ENCODE results near the gene NAALAD2. TPM values are rescaled to one million over a fixed set of nuclear protein-coding genes. Genes with fewer than 3 reads are reported as not detected.
A peak's percentile ranks its signal among the peaks of the same experiment; 100 is the strongest.

Gene NAALAD2
- total RNA-seq, 1 donor from 2014 or later, result not detected

DNA sequence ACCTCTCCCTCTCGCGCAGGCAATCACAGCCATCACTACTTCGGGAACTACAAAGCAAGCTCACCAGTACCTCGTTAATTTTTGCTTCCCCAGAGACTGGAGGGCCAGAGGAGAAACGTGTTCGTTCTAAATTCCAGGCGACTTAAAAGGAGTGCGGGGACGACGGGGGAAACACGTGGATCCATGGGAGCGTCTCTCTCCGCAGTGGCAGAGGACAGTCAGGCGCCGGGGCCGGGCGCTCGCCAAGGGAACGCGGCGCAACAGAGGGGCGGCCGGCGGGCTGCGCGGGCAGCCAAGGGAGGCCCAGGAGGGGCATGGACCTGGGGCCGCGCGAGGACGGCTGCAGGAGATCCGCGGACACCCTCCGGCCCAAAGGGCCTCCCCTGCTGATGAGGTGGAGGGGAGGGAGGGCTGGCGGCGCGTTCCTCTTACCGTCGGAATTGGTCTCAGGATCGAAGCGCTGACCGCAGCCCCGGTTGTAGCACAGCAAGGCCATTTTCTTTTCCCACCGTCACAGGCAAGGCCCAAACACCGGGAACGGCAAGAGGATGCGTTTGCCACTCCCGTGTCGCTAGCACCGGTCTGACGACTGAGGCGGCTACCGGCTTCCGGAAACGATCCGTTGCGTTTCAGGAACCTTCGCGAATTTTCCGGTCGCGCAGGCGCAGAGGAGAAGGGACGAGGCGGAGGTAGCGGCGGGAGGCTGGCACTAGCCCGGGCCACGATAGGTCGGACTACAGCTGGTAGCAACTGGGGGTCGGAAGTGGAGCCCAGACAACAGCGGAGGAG lies 88.2 kb downstream of the NAALAD2 start, which contains the start of gene CHORDC1:
Gene CHORDC1 (minus strand): TSS at position 591 of the 789 bp plus-strand sequence. CDS start 95 bp downstream, at position 496.
- H3K36me3 ChIP-seq, result no peaks in the 10 kb centered on the region
- no peaks in the 10 kb centered on the region for H3K27me3 ChIP-seq
- H3K9me3 ChIP-seq, result no peaks in the 10 kb centered on the region
- H3K27ac ChIP-seq, result peak within 1 kb of the TSS; percentile 91 to 95
- intact Hi-C loops (cut with DNase I), result no loop called here
- TF ChIP-seq, protein P1, sequence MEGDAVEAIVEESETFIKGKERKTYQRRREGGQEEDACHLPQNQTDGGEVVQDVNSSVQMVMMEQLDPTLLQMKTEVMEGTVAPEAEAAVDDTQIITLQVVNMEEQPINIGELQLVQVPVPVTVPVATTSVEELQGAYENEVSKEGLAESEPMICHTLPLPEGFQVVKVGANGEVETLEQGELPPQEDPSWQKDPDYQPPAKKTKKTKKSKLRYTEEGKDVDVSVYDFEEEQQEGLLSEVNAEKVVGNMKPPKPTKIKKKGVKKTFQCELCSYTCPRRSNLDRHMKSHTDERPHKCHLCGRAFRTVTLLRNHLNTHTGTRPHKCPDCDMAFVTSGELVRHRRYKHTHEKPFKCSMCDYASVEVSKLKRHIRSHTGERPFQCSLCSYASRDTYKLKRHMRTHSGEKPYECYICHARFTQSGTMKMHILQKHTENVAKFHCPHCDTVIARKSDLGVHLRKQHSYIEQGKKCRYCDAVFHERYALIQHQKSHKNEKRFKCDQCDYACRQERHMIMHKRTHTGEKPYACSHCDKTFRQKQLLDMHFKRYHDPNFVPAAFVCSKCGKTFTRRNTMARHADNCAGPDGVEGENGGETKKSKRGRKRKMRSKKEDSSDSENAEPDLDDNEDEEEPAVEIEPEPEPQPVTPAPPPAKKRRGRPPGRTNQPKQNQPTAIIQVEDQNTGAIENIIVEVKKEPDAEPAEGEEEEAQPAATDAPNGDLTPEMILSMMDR (IDR thresholded peaks at IDR 0.05), result no peak
- DNase-seq (ENCODE audit: low spot score in 2 of 2), result peak; percentile 61 to 92
- H3K4me1 ChIP-seq, result peaks cover 3 to 11% of the 10 kb centered on the region in 2 donors
- peak within 1 kb of the TSS; percentile 81 to 96 for H3K4me3 ChIP-seq

DNA sequence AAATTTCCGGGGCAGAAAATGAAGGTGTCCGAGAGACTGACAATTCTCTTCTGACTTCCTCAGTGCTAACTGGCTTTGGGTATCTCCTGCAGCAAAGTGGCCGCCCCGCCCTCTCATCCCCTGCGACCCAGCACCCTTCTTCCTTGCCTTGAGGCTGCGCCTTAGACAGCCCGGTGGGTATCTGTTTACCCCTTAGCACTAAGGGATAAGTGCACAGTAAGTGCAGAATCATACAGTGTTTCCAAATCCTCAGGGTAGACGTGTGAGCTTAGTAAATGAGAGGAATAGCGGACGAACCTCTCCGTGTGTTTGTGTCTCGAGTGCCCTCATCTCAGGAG lies 88.8 kb downstream of the NAALAD2 start:
- peak overlapping the region; percentile 81 to 96 for H3K4me3 ChIP-seq
- no peaks in the 10 kb centered on the region for H3K9me3 ChIP-seq
- TF ChIP-seq, protein P1 (IDR thresholded peaks at IDR 0.05), result no peak
- H3K4me1 ChIP-seq, result peaks cover 3 to 11% of the 10 kb centered on the region in 2 donors
- intact Hi-C loops (cut with DNase I), result no loop called here
- DNase-seq (ENCODE audit: low spot score in 2 of 2), result no peak
- H3K36me3 ChIP-seq, result no peaks in the 10 kb centered on the region
- H3K27me3 ChIP-seq, result no peaks in the 10 kb centered on the region
- peak overlapping the region; percentile 91 to 95 for H3K27ac ChIP-seq

DNA sequence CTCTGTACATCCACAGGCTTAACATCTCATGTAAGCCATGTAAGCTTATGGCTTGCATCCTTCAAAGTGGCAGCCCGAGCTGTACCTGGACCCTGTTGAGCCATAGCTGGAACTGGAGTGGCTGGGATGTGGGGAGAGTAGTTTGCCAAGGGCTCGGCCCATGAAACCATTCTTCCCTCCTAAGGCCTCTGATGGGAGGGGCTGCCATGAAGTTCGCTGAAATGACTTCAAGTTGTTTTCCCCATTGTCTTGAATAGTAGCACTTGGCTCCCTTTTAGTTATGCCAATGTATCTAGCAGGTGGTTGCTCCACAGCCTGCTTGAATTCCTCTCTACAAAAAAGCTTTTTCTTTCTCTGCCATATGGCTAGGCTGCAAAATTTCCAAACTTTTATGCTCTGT lies 93.6 kb downstream of the NAALAD2 start:
- DNase-seq (ENCODE audit: low spot score in 2 of 2), result no peak
- no peaks in the 10 kb centered on the region for H3K4me1 ChIP-seq
- TF ChIP-seq, protein P1 (IDR thresholded peaks at IDR 0.05), result no peak
- no peaks in the 10 kb centered on the region for H3K27me3 ChIP-seq
- H3K9me3 ChIP-seq, result no peaks in the 10 kb centered on the region
- intact Hi-C loops (cut with DNase I), result no loop called here
- no peaks in the 10 kb centered on the region for H3K36me3 ChIP-seq
- H3K27ac ChIP-seq, result no peak overlapping the region
- H3K4me3 ChIP-seq, result no peak overlapping the region

DNA sequence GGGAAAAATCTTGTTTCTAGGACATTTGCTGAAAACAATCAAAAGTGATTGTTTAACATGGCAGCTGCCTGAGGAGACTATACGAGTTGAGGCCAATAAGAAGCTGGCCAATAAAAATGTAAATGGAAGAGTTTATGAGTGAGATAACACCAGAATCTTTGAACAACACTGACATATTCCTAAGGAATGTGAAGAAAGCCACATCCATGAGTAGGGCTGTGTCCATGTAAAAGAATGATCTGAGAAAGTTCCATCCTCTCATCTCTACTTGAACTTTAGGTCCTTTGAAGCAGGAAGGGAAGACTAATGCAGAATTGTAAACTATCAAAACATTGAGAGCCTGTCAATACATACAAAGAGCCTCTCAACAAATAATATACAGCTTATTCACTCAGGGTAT lies 95.3 kb downstream of the NAALAD2 start:
- no peaks in the 10 kb centered on the region for H3K4me1 ChIP-seq
- DNase-seq (ENCODE audit: low spot score in 2 of 2), result no peak
- no peaks in the 10 kb centered on the region for H3K9me3 ChIP-seq
- H3K27me3 ChIP-seq, result no peaks in the 10 kb centered on the region
- H3K27ac ChIP-seq, result no peak overlapping the region
- no peaks in the 10 kb centered on the region for H3K36me3 ChIP-seq
- H3K4me3 ChIP-seq, result no peak overlapping the region
- intact Hi-C loops (cut with DNase I), result no loop called here
- TF ChIP-seq, protein P1 (IDR thresholded peaks at IDR 0.05), result no peak

DNA sequence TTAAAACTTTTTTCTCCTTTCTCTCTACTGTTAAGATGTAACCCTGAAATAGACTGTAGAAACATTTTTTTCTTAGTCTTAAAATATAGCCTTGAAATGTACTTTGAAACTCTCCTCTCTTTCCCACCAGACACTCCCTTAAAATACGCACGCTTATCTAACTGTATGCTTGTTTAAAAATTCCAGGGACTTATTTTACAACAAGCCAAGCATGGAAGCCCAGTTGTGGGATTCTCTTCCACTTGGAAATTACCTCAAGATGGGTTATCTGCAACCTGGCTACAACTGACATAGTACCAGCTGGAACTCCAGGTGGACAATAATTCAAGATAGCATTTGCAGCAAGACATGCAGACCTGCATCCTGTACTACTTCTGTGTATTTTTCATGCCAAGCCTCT lies 100.5 kb downstream of the NAALAD2 start:
- no peak overlapping the region for H3K4me3 ChIP-seq
- no peaks in the 10 kb centered on the region for H3K9me3 ChIP-seq
- peak overlapping the region in 1 of 2 donors; percentile 28 for H3K27ac ChIP-seq
- H3K27me3 ChIP-seq, result no peaks in the 10 kb centered on the region
- no peak for DNase-seq (ENCODE audit: low spot score in 2 of 2)
- TF ChIP-seq, protein P1 (IDR thresholded peaks at IDR 0.05), result no peak
- intact Hi-C loops (cut with DNase I), result no loop called here
- no peaks in the 10 kb centered on the region for H3K36me3 ChIP-seq
- H3K4me1 ChIP-seq, result no peaks in the 10 kb centered on the region

Data from ascending aorta (tissue), 2 donors.